Endothelial cell of umbilical vein (primary cell): ENCODE results near the gene NAT16. TPM values are rescaled to one million over a fixed set of nuclear protein-coding genes. Genes with fewer than 3 reads are reported as not detected.

Experiments
- BruUV-seq: library from RNA; stranded (reverse); fragments of 400-500 nt; replicated peaks from 2 replicates; lab custom pipeline; 2021; lab: Mats Ljungman, UMichigan
- CTCF ChIA-PET: fragments of 300-600, 350-600 bp; sonication (Branson Sonifier 250); formaldehyde crosslinking; loops from one replicate; lab custom pipeline; 2021; ENCODE audit warnings: antibody characterized with exemption, inconsistent platforms; lab: Charles Lee
- POLR2A ChIA-PET: fragments of 300-600, 350-600 bp; sonication (Branson Sonifier 250); formaldehyde crosslinking; loops from one replicate; lab custom pipeline; 2021; ENCODE audit warnings: antibody characterized with exemption, inconsistent platforms; lab: Charles Lee
- DNase-seq: peaks from one replicate; pipeline ENCODE4 v3.0.0-alpha.2; 2011; ENCODE audit warnings: low read depth, low spot score
- FAIRE-seq: peaks from 2 replicates; lab custom pipeline; 2011; peaks lifted over from hg19 to GRCh38; lab: Jason Lieb, UNC
- H2AFZ ChIP-seq: 2 replicates; pipeline ENCODE4 v1.6.0; 2012; ENCODE audit warnings: low read depth, low read length, control low read depth, inconsistent platforms
- H3K27ac ChIP-seq: 2 replicates; pipeline ENCODE4 v1.5.1; 2011; ENCODE audit warnings: low read depth, mild to moderate bottlenecking, control low read depth, low read length, moderate library complexity; ENCODE audit not compliant: insufficient read depth
- H3K27me3 ChIP-seq, 2 experiments: 2 replicates each; pipeline versions ENCODE4 v1.6.0 to v1.6.1; 2011; ENCODE audit warnings: low read length in 2 of 2, mixed read lengths in 1 of 2; ENCODE audit not compliant: control insufficient read depth in 2 of 2, insufficient read depth in 2 of 2
- H3K36me3 ChIP-seq, 2 experiments: 2 replicates in 1 of 2; 3 replicates in 1 of 2; pipeline ENCODE4 v1.5.1; 2011; ENCODE audit warnings: low read length in 2 of 2, mild to moderate bottlenecking in 1 of 2, moderate library complexity in 1 of 2; ENCODE audit not compliant: control insufficient read depth in 2 of 2, insufficient read depth in 2 of 2; ENCODE audit errors: extremely low read depth in 1 of 2
- H3K4me1 ChIP-seq: 3 replicates; pipeline ENCODE4 v1.5.1; 2011; ENCODE audit warnings: mild to moderate bottlenecking, low read length; ENCODE audit not compliant: control insufficient read depth, insufficient read depth; ENCODE audit errors: extremely low read depth
- H3K4me2 ChIP-seq: 2 replicates; pipeline ENCODE4 v1.6.1; 2011; ENCODE audit warnings: low read length, control low read depth, mixed read lengths; ENCODE audit not compliant: insufficient read depth
- H3K4me3 ChIP-seq, 3 experiments: fragments of 200-600 bp in 1 of 3; sonication (generic), shearing (Covaris generic) in 1 of 3; replicated peaks in 1 of 3; 2 replicates each; pipeline ENCODE4 v1.5.1; 2011 to 2016; ENCODE audit warnings: control low read depth in 3 of 3, low read length in 3 of 3, mild to moderate bottlenecking in 2 of 3, inconsistent platforms in 1 of 3, low read depth in 1 of 3, moderate library complexity in 1 of 3; ENCODE audit not compliant: insufficient read depth in 1 of 3
- H3K79me2 ChIP-seq: 2 replicates; pipeline ENCODE4 v1.6.0; 2012; ENCODE audit warnings: low read length, inconsistent platforms; ENCODE audit not compliant: control insufficient read depth, insufficient read depth
- H3K9ac ChIP-seq: replicated peaks from 2 replicates; pipeline ENCODE3; 2011; ENCODE audit warnings: low read length, control low read depth; ENCODE audit not compliant: insufficient read depth; ENCODE audit errors: extremely low read depth
- H3K9me1 ChIP-seq: replicated peaks from 3 replicates; pipeline ENCODE4 v1.6.0; 2011; ENCODE audit warnings: mild to moderate bottlenecking, low read length; ENCODE audit not compliant: control insufficient read depth, insufficient read depth; ENCODE audit errors: extremely low read depth
- H3K9me3 ChIP-seq: replicated peaks from 2 replicates; pipeline ENCODE4 v1.5.1; 2012; ENCODE audit warnings: low read length, inconsistent platforms; ENCODE audit not compliant: control insufficient read depth, insufficient read depth
- H4K20me1 ChIP-seq: replicated peaks from 2 replicates; pipeline ENCODE3; 2011; ENCODE audit warnings: mild to moderate bottlenecking, low read length; ENCODE audit not compliant: control insufficient read depth, insufficient read depth; ENCODE audit errors: extremely low read depth
- CTCF ChIP-seq, 2 donors: IDR thresholded peaks; 1 replicate in 1 of 2; 2 replicates in 1 of 2; pipeline ENCODE4 v1.5.1; 2011; ENCODE audit warnings: low read length in 2 of 2, mild to moderate bottlenecking in 2 of 2, moderate library complexity in 2 of 2, control low read depth in 1 of 2, inconsistent platforms in 1 of 2, low read depth in 1 of 2; ENCODE audit not compliant: insufficient read depth in 1 of 2; ENCODE audit errors: extremely low read depth in 1 of 2
- EZH2 ChIP-seq: IDR thresholded peaks from 2 replicates; pipeline ENCODE4 v1.6.1; 2012; ENCODE audit warnings: borderline replicate concordance, low read depth, mild to moderate bottlenecking, moderate library complexity, low read length, inconsistent platforms; ENCODE audit not compliant: severe bottlenecking
- FOS ChIP-seq: IDR thresholded peaks from 2 replicates; pipeline ENCODE4 v1.6.1; 2011; ENCODE audit warnings: mild to moderate bottlenecking, low read length, moderate library complexity, borderline replicate concordance; ENCODE audit not compliant: insufficient read depth
- GATA2 ChIP-seq: IDR thresholded peaks from 2 replicates; pipeline ENCODE4 v1.7.0; 2011; ENCODE audit warnings: low read depth, mild to moderate bottlenecking, moderate library complexity, mixed read lengths, low read length; ENCODE audit not compliant: insufficient read length, insufficient read depth
- JUN ChIP-seq: IDR thresholded peaks from 2 replicates; pipeline ENCODE4 v1.6.1; 2011; ENCODE audit warnings: borderline replicate concordance, low read depth; ENCODE audit not compliant: insufficient read length, insufficient read depth
- MAX ChIP-seq: IDR thresholded peaks from 2 replicates; pipeline ENCODE4 v1.6.1; 2011; ENCODE audit not compliant: insufficient read depth, insufficient read length
- MYC ChIP-seq: IDR thresholded peaks from one replicate; pipeline ENCODE4 v1.6.1; 2011; ENCODE audit warnings: mild to moderate bottlenecking, low read depth, low read length
- POLR2A ChIP-seq: IDR thresholded peaks from 2 replicates; pipeline ENCODE4 v1.6.1; 2012; ENCODE audit warnings: low read depth, mild to moderate bottlenecking, control low read depth, low read length
- POLR2AphosphoS5 ChIP-seq: IDR thresholded peaks from 2 replicates; pipeline ENCODE4 v1.6.1; 2012; ENCODE audit warnings: low read depth, mild to moderate bottlenecking, control low read depth, low read length, moderate library complexity; ENCODE audit not compliant: insufficient read depth
- dilution Hi-C: fragments of 300-500 bp; cut with MboI; formaldehyde crosslinking; loops from one replicate; pipeline ENCODE4 v1.15.0; 2019; ENCODE audit warnings: low sequenced_read_pairs; ENCODE audit not compliant: extremely low pct_ligation_motif_present
- intact Hi-C: fragments of 100-400 bp; cut with micrococcal nuclease; formaldehyde crosslinking; loops from one replicate; pipeline ENCODE4 v1.10.0; 2022
- polyA plus RNA-seq, 4 experiments: library from polyadenylated mRNA; depleted of rRNA in 3 of 4; stranded (reverse) in 3 of 4; unstranded in 1 of 4; fragments of >200 nt; gene quantifications; 2 replicates each; pipeline versions ENCODE4 v1.2.1 to v1.2.3, GENCODE V29; 2011 to 2012; ENCODE audit warnings: missing spikeins in 1 of 4
- total RNA-seq: library from RNA; stranded (reverse); gene quantifications from 2 replicates; pipeline ENCODE4 v1.2.3, GENCODE V29; 2021

The NAT16 gene
- total and polyA plus RNA-seq, 2 donors (not counting 3 experiments of a cell fraction or from before 2014, with no cell fraction given): not detected

- Histone ChIP-seq H3K4me1 (peaks cover 58% of the 10 kb centered on the region), H3K9ac (peak within 1 kb of the TSS; percentile 100), H3K27ac (peak within 1 kb of the TSS; percentile 83), H3K9me3 (no peaks in the 10 kb centered on the region), H3K4me3 (peak within 1 kb of the TSS; percentile 87 to 98 (median 88)), H3K4me2 (peak within 1 kb of the TSS; percentile 84), H3K27me3 (no peaks in the 10 kb centered on the region), H3K36me3 (peaks cover 21 to 24% of the 10 kb centered on the region in 2 experiments), H4K20me1 (no peaks in the 10 kb centered on the region), H3K9me1 (no peaks in the 10 kb centered on the region), H3K79me2 (peaks cover 53% of the 10 kb centered on the region), H2AFZ (no peak within 1 kb of the TSS)
- TF ChIP-seq CTCF (IDR thresholded peaks at IDR 0.05; ENCODE audit: extremely low read depth in 1 of 2, insufficient read depth in 1 of 2, low read depth in 1 of 2, low read length in 2 of 2) (peak; percentile 24 to 26), MAX (peak; percentile 4), GATA2 (peak; percentile 75), FOS (peak; percentile 74), POLR2AphosphoS5 (peak; percentile 100), EZH2 (no peak), JUN (peak; percentile 67), MYC (peak; percentile 35), POLR2A (peak; percentile 100)
- ChIA-PET POLR2A (interaction anchor here (0.7 to 6.3 kb wide), 12 partner anchors 8 to 237 kb away, joined by 3 to 132 read pairs (median 22); partner anchors contain the start of genes TRIM56 and UFSP1), CTCF (interaction anchor here (1.4 to 3.9 kb wide), 10 partner anchors 9 to 50 kb away, joined by 5 to 41 read pairs (median 12); no protein-coding TSS in a partner anchor)
- dilution Hi-C loops (no loop called here), intact Hi-C loops (loop anchor here (1.0 to 10.0 kb wide), 6 partner anchors 10 to 1022 kb away; partner anchors contain the start of genes AP4M1 and MCM7)
- FAIRE-seq: no peak
- BruUV-seq: no TSS peak
- DNase-seq: peak; percentile 98
Observed at GRCh38 chr7:101126651-101127459, 53.2 kb downstream of the NAT16 start, which contains the start of gene SERPINE1. Gene SERPINE1, plus strand, starts transcription at chr7:101127104. Its CDS starts 1,290 bp downstream, at chr7:101128394.
